Skin epidermis (tissue), 12 donors: ENCODE results near the gene RIOX2.
"Not testable (repeated sequence)": the region's sequence is repeated elsewhere in the genome, so short reads cannot be mapped to it uniquely, and the experiment has no call there.

Experiments used
- H3K27ac ChIP-seq, 21 experiments: fragments of 200-600 bp; sonication (generic) in 11 of 21; one replicate each; pipeline ENCODE4 v1.5.0; 2020; ENCODE audit warnings: mild to moderate bottlenecking in 3 of 21, inconsistent platforms in 2 of 21, moderate library complexity in 2 of 21
- H3K4me3 ChIP-seq, 7 experiments: fragments of 200-600 bp; sonication (generic) in 2 of 7; one replicate each; pipeline ENCODE4 v1.5.0; 2020; ENCODE audit warnings: inconsistent platforms in 2 of 7, mild to moderate bottlenecking in 2 of 7, moderate library complexity in 1 of 7

Gene RIOX2

DNA sequence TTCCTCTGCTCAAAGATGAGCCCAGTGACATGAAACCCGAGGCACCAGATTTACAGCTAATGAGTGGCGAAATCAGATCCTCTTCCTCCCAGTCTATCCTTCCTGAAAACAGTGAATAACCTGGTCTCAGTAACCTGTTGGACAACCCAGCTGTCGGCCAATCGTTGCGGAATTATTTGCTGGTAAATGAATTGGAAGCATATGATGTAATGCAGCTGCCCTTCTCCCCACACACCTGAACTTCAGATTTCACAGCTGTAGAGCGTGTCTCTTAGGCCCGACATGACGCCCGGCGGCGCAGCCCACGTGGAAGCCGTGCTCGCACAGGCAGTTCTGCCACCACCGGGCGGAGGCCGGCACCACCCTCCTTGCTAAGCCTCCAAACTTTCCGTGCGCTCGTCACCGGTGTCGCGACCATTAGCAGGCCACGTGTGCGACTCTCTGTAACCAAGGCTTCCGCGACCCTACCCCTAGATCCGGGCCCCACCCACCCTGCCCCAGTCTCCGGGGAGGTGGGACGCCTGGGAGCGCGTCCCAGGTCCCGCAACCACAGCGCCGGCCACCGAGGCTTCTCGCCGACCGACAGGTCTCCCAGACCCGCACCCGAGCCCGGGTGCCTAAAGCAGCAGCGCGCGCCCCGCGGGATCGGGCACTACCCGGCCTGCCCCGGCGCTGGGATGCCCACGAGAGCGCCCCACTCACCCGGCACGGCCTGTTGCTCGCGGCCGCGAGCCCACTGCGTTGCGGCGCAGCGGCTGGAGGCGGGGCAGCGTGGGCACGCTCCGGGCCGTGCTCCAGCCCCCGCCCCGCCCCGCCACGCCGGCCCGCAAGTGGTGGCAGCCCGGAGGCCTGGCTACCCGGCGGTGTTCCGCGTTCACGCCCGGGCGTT lies at the start of gene RIOX2:
Gene RIOX2 (minus strand): TSS at position 753 of the 889 bp plus-strand sequence. CDS start 4,838 bp downstream, outside the sequence.
- H3K4me3 ChIP-seq = peak within 1 kb of the TSS; percentile 63 to 91 (median 84)
- peak within 1 kb of the TSS; percentile 60 to 99 (median 88) for H3K27ac ChIP-seq

DNA sequence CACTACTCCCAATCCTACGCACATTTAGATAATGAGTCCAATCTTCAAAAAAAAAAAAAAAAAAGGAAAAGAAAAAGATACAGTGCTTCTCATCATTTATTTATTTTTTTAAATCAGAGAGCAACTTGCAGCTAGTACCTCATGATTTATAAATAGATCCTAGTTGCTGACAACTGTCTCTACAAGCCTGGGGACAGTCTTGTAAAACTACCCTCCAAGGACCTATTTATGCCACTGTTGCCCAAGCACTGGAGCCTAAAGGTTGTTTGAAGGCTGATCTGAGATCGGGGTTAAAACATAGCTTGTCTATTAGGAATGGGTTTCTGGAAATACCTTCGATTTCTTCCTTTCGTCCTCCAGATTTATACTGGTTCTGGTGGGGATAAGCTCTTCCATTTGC lies 48.2 kb upstream of the RIOX2 start:
- H3K4me3 ChIP-seq = no peak overlapping the region
- no peak overlapping the region for H3K27ac ChIP-seq

GRCh38 chr3:98018301-98018700 lies 46.1 kb upstream of the RIOX2 start:
- Histone ChIP-seq H3K4me3 (no peak overlapping the region), H3K27ac (no peak overlapping the region)

GRCh38 chr3:98014268-98014585 lies 42.0 kb upstream of the RIOX2 start:
- peak overlapping the region in 9 of 21 experiments; percentile 1 to 57 (median 28) for H3K27ac ChIP-seq

DNA sequence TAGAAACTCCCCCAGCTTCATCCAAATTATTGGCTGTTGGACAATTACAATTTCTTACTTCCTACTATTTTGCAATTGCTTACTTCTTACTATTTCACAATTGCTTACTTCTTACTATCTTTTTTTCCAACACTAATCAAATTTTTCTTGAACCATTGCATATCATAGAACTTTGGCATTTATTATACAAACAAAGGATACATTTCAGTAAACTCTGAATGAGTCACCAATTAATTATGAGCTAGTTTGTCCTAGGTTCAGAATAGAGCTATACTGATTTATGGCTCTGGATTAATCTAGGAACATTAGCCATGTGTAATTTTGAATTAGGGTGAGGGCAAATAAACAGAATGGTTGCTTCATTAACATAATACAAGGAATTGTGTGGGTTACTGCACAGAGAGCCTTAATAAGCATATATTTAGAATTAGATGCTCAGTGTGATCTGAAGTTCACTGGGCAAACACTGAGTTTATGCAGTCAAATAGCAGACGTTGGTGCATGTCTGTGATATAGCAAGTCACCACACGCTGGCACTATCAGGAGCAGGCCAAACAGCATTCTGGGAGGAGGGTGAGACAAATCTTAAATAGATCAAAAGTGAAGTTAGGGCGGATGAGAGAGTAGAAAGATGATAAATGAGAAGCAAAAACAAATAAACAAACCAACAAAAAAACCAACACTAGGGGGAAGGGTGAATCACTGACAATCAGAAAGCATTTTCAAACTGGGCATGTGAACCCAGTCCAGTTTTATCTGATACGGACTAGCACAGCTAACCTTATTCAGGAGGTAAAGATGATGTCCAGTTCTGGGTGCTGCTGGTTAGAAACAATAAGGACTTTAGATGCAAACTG lies 41.4 kb upstream of the RIOX2 start:
- no peak overlapping the region for H3K4me3 ChIP-seq
- peak overlapping the region in 10 of 21 experiments; percentile 1 to 57 (median 26) for H3K27ac ChIP-seq

More at GRCh38 chr3:98014268-98014585, 42.0 kb upstream of the RIOX2 start:
- no peak overlapping the region for H3K4me3 ChIP-seq

DNA sequence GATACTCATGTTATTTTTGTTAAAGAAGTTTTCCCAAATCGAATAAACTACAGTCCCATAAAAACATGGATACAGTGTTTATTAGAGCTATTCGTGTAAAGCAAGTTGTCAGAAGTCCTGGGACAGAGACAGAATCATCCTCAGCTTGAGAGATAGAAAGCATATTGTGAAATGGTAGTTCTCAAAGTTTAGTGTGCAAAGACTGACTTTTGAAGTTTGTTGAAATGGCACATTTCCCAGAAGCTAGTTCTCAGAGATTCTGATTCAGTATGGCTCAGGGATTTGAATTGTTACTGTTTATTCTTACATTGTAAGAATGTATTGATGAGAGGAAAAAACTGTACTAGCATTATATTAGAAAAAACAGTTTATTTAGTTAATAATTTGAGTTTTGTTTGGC lies 40.7 kb upstream of the RIOX2 start:
- H3K4me3 ChIP-seq = no peak overlapping the region
- H3K27ac ChIP-seq = peak overlapping the region in 3 of 21 experiments; percentile 20 to 49 (median 24)

DNA sequence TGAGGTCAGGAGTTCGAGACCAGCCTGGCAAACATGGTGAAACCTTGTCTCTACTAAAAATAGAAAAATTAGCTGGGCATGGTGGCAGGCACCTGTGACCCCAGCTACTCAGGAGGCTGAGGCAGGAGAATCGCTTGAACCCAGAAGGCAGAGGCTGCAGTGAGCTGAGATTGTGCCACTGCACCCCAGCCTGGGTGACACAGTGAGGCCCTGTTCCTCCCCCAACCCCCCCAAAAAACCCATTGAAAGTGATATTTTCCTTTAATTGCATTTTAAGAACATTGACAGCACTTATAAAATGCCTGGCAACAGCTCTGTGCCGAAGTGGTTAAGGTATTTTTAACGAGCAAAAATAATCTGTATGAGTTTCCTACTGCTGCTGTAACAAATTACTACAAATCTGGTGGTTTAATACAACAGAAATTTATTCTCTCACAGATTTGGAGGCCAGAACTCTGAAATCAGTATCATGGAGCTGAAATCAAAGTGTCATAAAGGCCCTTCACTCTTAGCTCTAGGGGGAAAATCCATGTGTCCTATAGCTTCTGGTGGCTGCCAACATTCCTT lies 38.7 kb upstream of the RIOX2 start:
- not testable (repeated sequence) for H3K27ac ChIP-seq, H3K4me3 ChIP-seq

DNA sequence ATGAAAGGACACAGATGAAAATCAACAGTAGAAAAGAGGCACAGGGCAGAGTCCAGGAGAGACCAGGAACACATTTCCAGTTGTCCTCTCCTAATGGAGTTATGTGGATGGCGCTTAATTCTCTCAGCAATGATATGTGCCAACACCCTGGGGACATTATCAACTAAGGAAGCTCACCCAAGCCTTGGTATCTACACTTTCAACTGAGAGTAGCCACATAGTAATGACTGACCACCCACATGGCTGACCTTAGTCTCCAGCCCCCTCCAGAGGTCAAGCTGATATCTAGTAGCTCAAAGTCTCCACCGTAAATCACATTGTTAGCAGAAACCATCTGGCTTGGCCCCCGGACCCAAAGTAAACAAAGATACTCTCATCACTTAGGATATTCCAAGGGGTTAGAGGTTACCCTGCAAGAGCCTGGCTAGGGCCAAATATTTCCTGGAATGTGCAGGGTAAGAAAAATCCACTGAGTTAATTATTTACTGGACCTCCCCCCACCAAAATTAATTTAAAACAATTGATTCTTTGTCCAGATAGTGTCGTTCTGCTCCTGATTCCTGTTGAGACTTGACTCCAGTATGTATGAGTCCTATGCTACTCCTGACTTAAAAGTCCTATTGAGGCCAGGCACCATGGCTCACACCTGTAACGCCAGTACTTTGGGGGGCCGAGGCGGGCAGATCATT lies 38.1 kb upstream of the RIOX2 start:
- H3K4me3 ChIP-seq = no peak overlapping the region

GRCh38 chr3:98008855-98009254 lies 36.6 kb upstream of the RIOX2 start:
- no peak overlapping the region for H3K27ac ChIP-seq
- H3K4me3 ChIP-seq = no peak overlapping the region

More for the DNA sequence above, 38.1 kb upstream of the RIOX2 start:
- H3K27ac ChIP-seq = no peak overlapping the region

DNA sequence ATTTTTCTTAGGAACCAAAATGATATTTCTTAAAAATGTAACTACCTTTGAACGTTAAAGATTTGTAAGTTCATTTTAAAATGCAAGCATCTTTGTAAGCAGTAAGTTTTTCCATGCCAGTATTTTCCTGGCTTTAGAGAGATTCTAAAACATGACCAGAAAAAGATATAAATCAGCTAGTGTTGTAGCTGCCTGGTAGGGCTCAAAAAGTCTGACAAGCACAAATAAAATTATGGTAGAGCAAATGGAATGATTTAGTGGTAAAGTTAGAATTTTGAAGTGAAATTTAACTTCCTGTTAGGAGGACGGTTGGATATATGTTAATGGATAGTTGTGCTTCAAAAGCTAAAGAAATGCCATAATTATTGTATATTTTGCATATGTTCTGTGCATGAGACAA lies 33.2 kb upstream of the RIOX2 start:
- no peak overlapping the region for H3K27ac ChIP-seq
- no peak overlapping the region for H3K4me3 ChIP-seq

DNA sequence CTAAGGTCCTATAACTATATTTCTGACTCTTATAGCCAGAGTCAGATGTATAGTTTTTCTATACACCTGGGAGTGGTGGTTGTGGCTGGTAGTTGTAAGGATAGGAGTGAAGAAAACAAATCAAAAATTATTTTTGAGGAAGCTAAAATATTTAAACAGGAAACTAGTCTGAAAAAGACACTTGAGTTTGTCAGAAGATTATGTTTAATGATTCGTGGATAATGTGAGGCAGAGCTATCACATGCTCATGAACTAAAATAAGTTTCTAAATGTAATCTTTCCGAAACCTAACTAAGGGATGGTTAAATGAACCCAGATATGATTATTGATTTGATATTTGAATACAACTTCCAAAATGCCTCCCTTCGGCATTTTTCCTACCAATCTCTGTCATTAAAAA lies 32.5 kb upstream of the RIOX2 start:
- H3K4me3 ChIP-seq = no peak overlapping the region
- H3K27ac ChIP-seq = no peak overlapping the region

DNA sequence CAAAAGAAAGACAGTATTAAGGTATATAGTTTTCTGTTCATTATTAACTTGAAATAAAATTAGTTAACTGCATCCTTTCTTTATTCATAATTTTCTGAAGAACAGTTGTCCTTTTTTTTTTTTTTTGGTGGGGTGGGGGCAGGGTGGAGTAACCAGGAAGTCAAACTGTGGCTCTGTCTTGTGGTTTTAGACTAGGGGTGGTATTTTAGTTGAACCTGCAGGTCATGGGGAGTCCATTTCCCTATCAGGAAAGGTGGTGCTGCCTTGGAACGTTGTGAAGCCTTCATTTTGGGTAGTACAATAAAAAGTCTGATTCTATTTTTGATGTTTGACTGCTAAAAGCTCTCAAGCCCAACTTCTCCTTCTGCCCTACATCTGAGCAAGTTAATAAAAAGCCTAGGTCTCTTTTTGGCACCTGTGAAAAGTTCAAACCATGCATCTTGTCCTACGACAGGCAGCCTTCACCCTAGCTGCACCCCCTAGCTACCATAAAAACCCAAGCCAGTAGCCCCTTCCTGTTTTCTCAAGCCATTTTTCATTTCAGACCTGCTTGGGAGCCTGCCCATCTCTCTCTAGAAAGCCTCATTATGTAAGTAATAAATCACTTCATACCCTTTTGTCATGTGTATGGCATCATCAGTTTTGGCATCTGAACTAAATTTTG lies 31.2 kb upstream of the RIOX2 start:
- H3K4me3 ChIP-seq = no peak overlapping the region
- no peak overlapping the region for H3K27ac ChIP-seq

- Histone ChIP-seq H3K27ac (no peak overlapping the region), H3K4me3 (no peak overlapping the region)
Observed at GRCh38 chr3:98002717-98003116, 30.5 kb upstream of the RIOX2 start.

DNA sequence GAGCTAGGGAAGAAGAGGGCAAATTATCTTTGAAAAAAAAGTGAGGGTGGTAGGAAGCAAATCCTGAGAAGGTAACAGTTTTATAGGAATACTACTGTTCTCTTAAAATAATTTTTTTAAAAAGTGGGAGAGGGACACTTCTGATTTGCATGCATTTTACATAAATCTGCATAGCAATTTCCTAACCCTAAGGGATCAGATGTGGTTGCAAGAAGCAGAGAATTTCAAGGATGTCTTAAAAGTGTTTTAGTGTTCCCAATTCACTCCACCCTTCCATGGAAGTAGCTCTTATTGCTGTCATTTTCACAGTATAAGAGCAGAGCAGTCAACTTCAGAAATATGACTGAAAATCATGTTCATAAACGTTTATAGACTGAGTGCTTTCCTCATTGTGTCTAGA lies 27.8 kb upstream of the RIOX2 start:
- no peak overlapping the region for H3K4me3 ChIP-seq
- H3K27ac ChIP-seq = no peak overlapping the region

GRCh38 chr3:97999103-97999502 lies 26.9 kb upstream of the RIOX2 start:
- Histone ChIP-seq H3K27ac (no peak overlapping the region), H3K4me3 (no peak overlapping the region)

GRCh38 chr3:97996988-97997387 lies 24.8 kb upstream of the RIOX2 start:
- H3K27ac ChIP-seq = no peak overlapping the region
- H3K4me3 ChIP-seq = no peak overlapping the region

- Histone ChIP-seq H3K4me3 (no peak overlapping the region), H3K27ac (no peak overlapping the region)
Observed at GRCh38 chr3:97994328-97994945, 22.2 kb upstream of the RIOX2 start.

- Histone ChIP-seq H3K4me3 (no peak overlapping the region), H3K27ac (no peak overlapping the region)
Observed at GRCh38 chr3:97993526-97993925, 21.3 kb upstream of the RIOX2 start.
